CD4-positive, alpha-beta T cell treated with Interleukin-12 subunit alpha and Interleukin-12 subunit beta, for 1 hour (primary cell): ENCODE data around the gene IFITM1.

Source experiments
- DNase-seq: peaks from one replicate; pipeline ENCODE4 v3.0.0-alpha.2; 2020

IFITM1 gene

GRCh38 chr11:282630-283360, 31.0 kb upstream of the IFITM1 start:
- DNase-seq = no peak

GRCh38 chr11:283405-284104, 30.3 kb upstream of the IFITM1 start:
- no peak for DNase-seq

GRCh38 chr11:284105-285020, 29.5 kb upstream of the IFITM1 start:
- DNase-seq = no peak

- DNase-seq = no peak
These were observed 28.6 kb upstream of the IFITM1 start for GRCh38 chr11:285021-285893.

- DNase-seq = no peak
These were observed 28.0 kb upstream of the IFITM1 start for GRCh38 chr11:285894-286220.

GRCh38 chr11:286977-287820, 26.6 kb upstream of the IFITM1 start:
- DNase-seq = peak; percentile 79

- DNase-seq = no peak
These were observed 25.9 kb upstream of the IFITM1 start for GRCh38 chr11:287821-288477.

- peak; percentile 68 for DNase-seq
These were observed 25.1 kb upstream of the IFITM1 start, which contains the start of gene PGGHG for GRCh38 chr11:288478-289397. Gene PGGHG, plus strand, starts transcription at chr11:289126. Its CDS starts 691 bp downstream, at chr11:289817.

GRCh38 chr11:289398-289711, 24.5 kb upstream of the IFITM1 start:
- DNase-seq = no peak

GRCh38 chr11:289712-290620, 23.9 kb upstream of the IFITM1 start:
- no peak for DNase-seq

- DNase-seq = no peak
These were observed 23.1 kb upstream of the IFITM1 start for GRCh38 chr11:290621-291231.

- no peak for DNase-seq
These were observed 22.3 kb upstream of the IFITM1 start for GRCh38 chr11:291281-292210.

GRCh38 chr11:292211-293121, 21.4 kb upstream of the IFITM1 start:
- no peak for DNase-seq

GRCh38 chr11:293271-293851, 20.5 kb upstream of the IFITM1 start:
- no peak for DNase-seq

GRCh38 chr11:293852-294661, 19.8 kb upstream of the IFITM1 start:
- DNase-seq = no peak
